ENCODE results near the gene CEACAM4. TPM values are rescaled to one million over a fixed set of nuclear protein-coding genes. Genes with fewer than 3 reads are reported as not detected.

CEACAM4 gene
- total RNA-seq, 1 donor from 2014 or later: not detected

GRCh38 chr19:41627966-41628675 is 1.2 kb upstream of the CEACAM4 start:
- H3K9ac ChIP-seq: no peak overlapping the region
- H2AFZ ChIP-seq (replicated peaks): no peak overlapping the region
- H4K20me1 ChIP-seq (ENCODE audit: low read depth): no peaks in the 10 kb centered on the region
- no peak overlapping the region for H3K4me2 ChIP-seq
- H3F3A ChIP-seq (ENCODE audit: low read depth): no peaks in the 10 kb centered on the region
- no peaks in the 10 kb centered on the region for H3K27me3 ChIP-seq
- no peak for TF ChIP-seq CTCF (IDR thresholded peaks at IDR 0.05)
- TF ChIP-seq EZH2 (IDR thresholded peaks at IDR 0.05): no peak
- TF ChIP-seq EZH2phosphoT487 (IDR thresholded peaks at IDR 0.05): no peak
- H3K27ac ChIP-seq: no peak overlapping the region
- H3K9me3 Mint-ChIP-seq: peaks cover 7% of the 10 kb centered on the region
- no peak overlapping the region for H3K4me3 ChIP-seq
- H3K27ac Mint-ChIP-seq: no peak overlapping the region
- H3K4me1 Mint-ChIP-seq: no peaks in the 10 kb centered on the region
- H3K4me1 ChIP-seq: no peaks in the 10 kb centered on the region
- no peaks in the 10 kb centered on the region for H3K36me3 ChIP-seq
- H3K4me3 Mint-ChIP-seq: no peak overlapping the region
- H3K79me2 ChIP-seq (ENCODE audit: low read depth): no peaks in the 10 kb centered on the region
- H3K27me3 Mint-ChIP-seq (ENCODE audit: insufficient read depth, low read depth): peaks cover 12% of the 10 kb centered on the region
- DNase-seq (ENCODE audit: low spot score): no peak
- H3K9me3 ChIP-seq (ENCODE audit: low read depth): peaks cover 15% of the 10 kb centered on the region
- no peaks in the 10 kb centered on the region for H3K36me3 Mint-ChIP-seq

- TF ChIP-seq EZH2 (IDR thresholded peaks at IDR 0.05) (no peak), EZH2phosphoT487 (IDR thresholded peaks at IDR 0.05) (no peak), CTCF (IDR thresholded peaks at IDR 0.05) (no peak)
- H3K4me1 Mint-ChIP-seq: no peaks in the 10 kb centered on the region
Measured at GRCh38 chr19:41626278-41626677, 596 bp downstream of the CEACAM4 start.

GRCh38 chr19:41624937-41625336 is 1.9 kb downstream of the CEACAM4 start:
- H3K9me3 Mint-ChIP-seq: peaks cover 10% of the 10 kb centered on the region
- DNase-seq (ENCODE audit: low spot score): no peak

More at GRCh38 chr19:41626278-41626677, 596 bp downstream of the CEACAM4 start:
- no peaks in the 10 kb centered on the region for H3K4me1 ChIP-seq
- Mint-ChIP-seq H3K27ac (no peak overlapping the region), H3K9me3 (peaks cover 7% of the 10 kb centered on the region), H3K4me3 (no peak overlapping the region), H3K27me3 (ENCODE audit: insufficient read depth, low read depth) (peaks cover 15% of the 10 kb centered on the region), H3K36me3 (no peaks in the 10 kb centered on the region)
- no peaks in the 10 kb centered on the region for H3K79me2 ChIP-seq (ENCODE audit: low read depth)
- no peaks in the 10 kb centered on the region for H3F3A ChIP-seq (ENCODE audit: low read depth)
- no peak overlapping the region for H3K9ac ChIP-seq
- no peak for DNase-seq (ENCODE audit: low spot score)
- H3K9me3 ChIP-seq (ENCODE audit: low read depth): peaks cover 4% of the 10 kb centered on the region
- H3K27ac ChIP-seq: no peak overlapping the region
- no peaks in the 10 kb centered on the region for H3K36me3 ChIP-seq
- no peak overlapping the region for H3K4me3 ChIP-seq
- H3K4me2 ChIP-seq: no peak overlapping the region
- H4K20me1 ChIP-seq (ENCODE audit: low read depth): no peaks in the 10 kb centered on the region
- no peak overlapping the region for H2AFZ ChIP-seq (replicated peaks)
- H3K27me3 ChIP-seq: no peaks in the 10 kb centered on the region

More at GRCh38 chr19:41624937-41625336, 1.9 kb downstream of the CEACAM4 start:
- no peaks in the 10 kb centered on the region for H3K9me3 ChIP-seq (ENCODE audit: low read depth)
- Mint-ChIP-seq H3K27ac (no peak overlapping the region), H3K4me3 (no peak overlapping the region), H3K36me3 (no peaks in the 10 kb centered on the region), H3K4me1 (no peaks in the 10 kb centered on the region), H3K27me3 (ENCODE audit: insufficient read depth, low read depth) (peaks cover 17% of the 10 kb centered on the region)
- H3K9ac ChIP-seq: no peak overlapping the region
- H3K79me2 ChIP-seq (ENCODE audit: low read depth): no peaks in the 10 kb centered on the region
- TF ChIP-seq EZH2 (IDR thresholded peaks at IDR 0.05) (no peak), CTCF (IDR thresholded peaks at IDR 0.05) (no peak), EZH2phosphoT487 (IDR thresholded peaks at IDR 0.05) (no peak)
- no peaks in the 10 kb centered on the region for H4K20me1 ChIP-seq (ENCODE audit: low read depth)
- no peak overlapping the region for H3K27ac ChIP-seq
- no peak overlapping the region for H3K4me3 ChIP-seq
- no peaks in the 10 kb centered on the region for H3K4me1 ChIP-seq
- no peaks in the 10 kb centered on the region for H3F3A ChIP-seq (ENCODE audit: low read depth)
- H3K27me3 ChIP-seq: no peaks in the 10 kb centered on the region
- no peaks in the 10 kb centered on the region for H3K36me3 ChIP-seq
- H3K4me2 ChIP-seq: no peak overlapping the region
- H2AFZ ChIP-seq (replicated peaks): no peak overlapping the region

Measured in neural progenitor cell (in vitro differentiated cells).